GM23338 (cell line): Measurements from ENCODE around the gene DOP1A. TPM values are rescaled to one million over a fixed set of nuclear protein-coding genes. Genes with fewer than 3 reads are reported as not detected.

Experiments used
- ATAC-seq: fragments of 200-7000 bp; cut with Tn5 transposase; 3 replicates; pipeline ENCODE4 v1.9.1; 2020
- DNase-seq: peaks from one replicate; pipeline ENCODE4 v3.0.0-alpha.2; 2015; ENCODE audit warnings: low spot score
- H2AFZ ChIP-seq: fragments of 200-600 bp; sonication (generic); 2 replicates; pipeline ENCODE4 v1.8.0; 2016; ENCODE audit warnings: antibody characterized with exemption, mild to moderate bottlenecking, moderate library complexity
- H3F3A ChIP-seq: fragments of 200-600 bp; sonication (generic); replicated peaks from 2 replicates; pipeline ENCODE4 v1.8.0; 2017; ENCODE audit warnings: antibody characterized with exemption, mixed run types, low read depth
- H3K27ac ChIP-seq: fragments of 200-600 bp; sonication (generic); 2 replicates; pipeline ENCODE4 v1.6.1; 2016; ENCODE audit warnings: low read depth
- H3K27me3 ChIP-seq: fragments of 200-600 bp; sonication (generic); 2 replicates; pipeline ENCODE4 v1.8.0; 2016; ENCODE audit warnings: mild to moderate bottlenecking, mixed run types, moderate library complexity; ENCODE audit not compliant: insufficient read depth
- H3K36me3 ChIP-seq: fragments of 200-600 bp; sonication (generic); 2 replicates; pipeline ENCODE4 v1.8.0; 2016; ENCODE audit warnings: mild to moderate bottlenecking; ENCODE audit not compliant: insufficient read depth
- H3K4me1 ChIP-seq: fragments of 200-600 bp; sonication (generic); 2 replicates; pipeline ENCODE4 v1.8.0; 2016; ENCODE audit warnings: mild to moderate bottlenecking, moderate library complexity; ENCODE audit not compliant: insufficient read depth
- H3K4me2 ChIP-seq: fragments of 200-600 bp; sonication (generic); 2 replicates; pipeline ENCODE4 v1.7.1; 2017; ENCODE audit warnings: mixed run types
- H3K4me3 ChIP-seq: fragments of 200-600 bp; sonication (generic); 2 replicates; pipeline ENCODE4 v1.6.1; 2016; ENCODE audit warnings: mixed run types
- H3K79me2 ChIP-seq: fragments of 200-600 bp; sonication (generic); replicated peaks from 2 replicates; pipeline ENCODE4 v1.8.0; 2017; ENCODE audit warnings: mild to moderate bottlenecking; ENCODE audit not compliant: insufficient read depth
- H3K9me2 ChIP-seq: fragments of 200-600 bp; sonication (generic); 2 replicates; pipeline ENCODE4 v1.8.0; 2017; ENCODE audit not compliant: insufficient read depth
- H4K20me1 ChIP-seq: fragments of 200-600 bp; sonication (generic); replicated peaks from 2 replicates; pipeline ENCODE4 v1.8.0; 2017; ENCODE audit warnings: mild to moderate bottlenecking; ENCODE audit not compliant: insufficient read depth
- H3K27ac Mint-ChIP-seq: 2 replicates; pipeline ENCODE4 v1.8.0; 2020; ENCODE audit warnings: inconsistent platforms, mild to moderate bottlenecking, moderate library complexity, mixed read lengths
- H3K27me3 Mint-ChIP-seq: 3 replicates; pipeline ENCODE4 v1.8.0; 2022; ENCODE audit warnings: low read depth, mild to moderate bottlenecking, moderate library complexity, mixed read lengths, inconsistent platforms; ENCODE audit not compliant: insufficient read depth, poor library complexity
- H3K36me3 Mint-ChIP-seq: 3 replicates; pipeline ENCODE4 v1.8.0; 2021; ENCODE audit warnings: low read depth, mild to moderate bottlenecking, inconsistent platforms, moderate library complexity, mixed read lengths
- H3K4me1 Mint-ChIP-seq: 3 replicates; pipeline ENCODE4 v1.8.0; 2020; ENCODE audit warnings: mild to moderate bottlenecking, inconsistent platforms, mixed read lengths
- H3K4me3 Mint-ChIP-seq: 3 replicates; pipeline ENCODE4 v1.8.0; 2021; ENCODE audit warnings: moderate library complexity, mild to moderate bottlenecking, inconsistent platforms, mixed read lengths
- H3K9me3 Mint-ChIP-seq: 3 replicates; pipeline ENCODE4 v1.8.0; 2020; ENCODE audit warnings: moderate library complexity, mild to moderate bottlenecking, inconsistent platforms, mixed read lengths
- EZH2 ChIP-seq: fragments of 200-600 bp; sonication (generic); IDR thresholded peaks from one replicate; pipeline ENCODE4 v1.8.0; 2017; ENCODE audit warnings: antibody characterized with exemption, mild to moderate bottlenecking, low read depth; ENCODE audit not compliant: unreplicated experiment
- EZH2phosphoT487 ChIP-seq: fragments of 200-600 bp; sonication (generic); IDR thresholded peaks from one replicate; pipeline ENCODE4 v1.8.1; 2018; ENCODE audit warnings: antibody characterized with exemption; ENCODE audit not compliant: unreplicated experiment
- JUNB ChIP-seq: IDR thresholded peaks from one replicate; pipeline ENCODE4 v1.6.1; 2016; ENCODE audit warnings: antibody characterized with exemption; ENCODE audit not compliant: unreplicated experiment
- NANOG ChIP-seq: IDR thresholded peaks from 2 replicates; pipeline ENCODE4 v1.6.1; 2016; ENCODE audit warnings: antibody characterized with exemption, borderline replicate concordance
- REST ChIP-seq: IDR thresholded peaks from one replicate; pipeline ENCODE4 v1.6.1; 2018; ENCODE audit warnings: antibody characterized with exemption; ENCODE audit not compliant: unreplicated experiment
- STAT1 ChIP-seq: IDR thresholded peaks from one replicate; pipeline ENCODE4 v1.6.1; 2016; ENCODE audit warnings: antibody characterized with exemption; ENCODE audit not compliant: unreplicated experiment
- ZNF114 ChIP-seq: fragments of 250-450 bp; sonication (Bioruptor Pico); IDR thresholded peaks from 2 replicates; pipeline ENCODE4 v1.5.0; 2020; ENCODE audit warnings: mild to moderate bottlenecking, moderate library complexity
- ZNF462 ChIP-seq: fragments of 250-450 bp; sonication (Bioruptor Pico); IDR thresholded peaks from 2 replicates; pipeline ENCODE4 v1.5.0; 2020; ENCODE audit warnings: mild to moderate bottlenecking, moderate library complexity
- polyA plus RNA-seq: library from polyadenylated mRNA; unstranded; fragments of >200 nt; fragmentation: Nextera tagmentation; extraction: Ambion mirVana; gene quantifications from 2 replicates; pipeline ENCODE4 v1.2.1, GENCODE V29; 2016
- total RNA-seq: library from RNA; depleted of rRNA; stranded (reverse); fragments of >200 nt; shearing (Covaris generic); gene quantifications from 2 replicates; pipeline ENCODE4 v1.2.3, GENCODE V29; 2014

DOP1A gene
- total and polyA plus RNA-seq, 2 experiments from 2014 or later = 3.9 to 18.6 TPM

- TF ChIP-seq REST (no peak), EZH2phosphoT487 (no peak), EZH2 (no peak), NANOG (no peak), JUNB (no peak)
Observed at GRCh38 chr6:83065511-83066192, 1.8 kb upstream of the DOP1A start, which contains the start of gene UBE3D (continued).

- Histone ChIP-seq H2AFZ (no peak overlapping the region), H3K79me2 (peaks cover 58% of the 10 kb centered on the region), H4K20me1 (no peaks in the 10 kb centered on the region), H3F3A (no peaks in the 10 kb centered on the region), H3K27ac (peak overlapping the region; percentile 87), H3K4me3 (peak overlapping the region; percentile 69), H3K4me2 (peak overlapping the region; percentile 75), H3K27me3 (no peaks in the 10 kb centered on the region), H3K36me3 (no peaks in the 10 kb centered on the region), H3K9me2 (no peaks in the 10 kb centered on the region), H3K4me1 (peaks cover 33% of the 10 kb centered on the region)
- Mint-ChIP-seq H3K27me3 (peaks cover 6% of the 10 kb centered on the region), H3K4me3 (peak overlapping the region; percentile 93), H3K9me3 (no peaks in the 10 kb centered on the region), H3K36me3 (no peaks in the 10 kb centered on the region), H3K27ac (peak overlapping the region; percentile 98), H3K4me1 (peaks cover 46% of the 10 kb centered on the region)
- no peak for ATAC-seq
- DNase-seq = no peak
- TF ChIP-seq ZNF462 (no peak), ZNF114 (CRISPR knock-in tag) (no peak), STAT1 (no peak)
Observed at GRCh38 chr6:83068616-83069015, 1.1 kb downstream of the DOP1A start.
